Tibial nerve (tissue), 4 donors: ENCODE data around the gene OR2AE1. TPM values are rescaled to one million over a fixed set of nuclear protein-coding genes. Genes with fewer than 3 reads are reported as not detected.

ENCODE experiments used
- DNase-seq, 2 donors: peaks; one replicate each; pipeline ENCODE4 v3.0.0-alpha.2; 2019; ENCODE audit warnings: low spot score in 2 of 2
- H3K27ac ChIP-seq, 4 donors: fragments of 200-600 bp; sonication (generic) in 3 of 4; one replicate each; pipeline ENCODE4 v1.5.1; 2017 to 2019; ENCODE audit warnings: mild to moderate bottlenecking in 1 of 4
- H3K27me3 ChIP-seq, 2 donors: fragments of 200-600 bp; sonication (generic) in 1 of 2; one replicate each; pipeline versions ENCODE4 v1.5.1 to v1.6.0; 2017 to 2019
- H3K36me3 ChIP-seq, 3 donors: fragments of 200-600 bp; sonication (generic); one replicate each; pipeline ENCODE4 v1.5.1; 2018 to 2019
- H3K4me1 ChIP-seq, 4 donors: fragments of 200-600 bp; sonication (generic) in 3 of 4; one replicate each; pipeline ENCODE4 v1.5.1; 2017 to 2019
- H3K4me3 ChIP-seq, 4 donors: fragments of 200-600 bp; sonication (generic) in 3 of 4; one replicate each; pipeline ENCODE4 v1.5.1; 2017 to 2019; ENCODE audit warnings: mild to moderate bottlenecking in 1 of 4, moderate library complexity in 1 of 4
- H3K9me3 ChIP-seq, 4 donors: fragments of 200-600 bp; sonication (generic) in 3 of 4; one replicate each; pipeline ENCODE4 v1.5.1; 2017 to 2019
- EP300 ChIP-seq, 2 donors: sonication (generic); formaldehyde crosslinking; IDR thresholded peaks; one replicate each; pipeline ENCODE4 v1.6.1; 2017; ENCODE audit warnings: antibody characterized with exemption in 2 of 2, mild to moderate bottlenecking in 1 of 2
- POLR2A ChIP-seq, 2 donors: fragments of 450-650 bp; IDR thresholded peaks; one replicate each; pipeline ENCODE4 v1.6.1; 2017; ENCODE audit warnings: antibody characterized with exemption in 2 of 2, mild to moderate bottlenecking in 2 of 2, moderate library complexity in 2 of 2
- WGBS, 2 donors: methylation state at CpG; one replicate each; pipeline ENCODE4 v1.1.5; 2018; 5-methylcytosine and 5-hydroxymethylcytosine counted together
- total RNA-seq, 4 donors: library from RNA; depleted of rRNA; stranded (reverse); fragments of >200 nt; gene quantifications; one replicate each; pipeline ENCODE4 v1.1.0, GENCODE V29; 2016
- TF ChIP-seq, protein P1 (sequence below), 5 experiments: fragments of 200-600 bp in 3 of 5; fragments of 450-650 bp in 2 of 5; sonication (generic) in 3 of 5; IDR thresholded peaks; one replicate each; pipeline ENCODE4 v1.5.1; 2016 to 2019; ENCODE audit warnings: antibody characterized with exemption in 5 of 5, mild to moderate bottlenecking in 3 of 5, moderate library complexity in 2 of 5

The OR2AE1 gene
- total RNA-seq, 4 donors from 2014 or later, result 2.0 TPM; not detected in 3

DNA sequence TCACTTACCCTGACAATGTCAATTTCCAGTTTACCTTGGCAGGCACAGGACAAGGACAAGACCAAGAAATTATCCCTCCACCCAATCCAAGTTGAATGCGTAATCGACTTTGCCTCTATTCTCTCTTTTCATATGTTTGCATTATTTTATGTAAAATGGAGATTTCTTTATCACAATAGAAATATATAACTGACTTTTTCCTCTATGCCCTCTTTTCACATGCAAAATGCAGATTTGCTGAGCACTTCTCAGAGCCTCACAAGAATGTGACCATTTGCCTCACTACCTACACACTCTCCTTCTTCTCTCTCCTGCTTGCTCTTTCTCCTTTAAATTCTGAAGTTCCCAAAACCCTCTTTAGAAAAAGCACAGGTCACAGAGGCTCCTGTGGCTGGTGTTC, 33.9 kb downstream of the OR2AE1 start:
- H3K36me3 ChIP-seq, result no peaks in the 10 kb centered on the region
- no peak for DNase-seq
- H3K4me1 ChIP-seq, result peaks cover 0 to 9% (median 0%) of the 10 kb centered on the region in 4 donors
- no peaks in the 10 kb centered on the region for H3K9me3 ChIP-seq
- WGBS, 2 donors, result 89 to 94% methylated on average over 2 of the region's 2 CpGs
- H3K27me3 ChIP-seq, result no peaks in the 10 kb centered on the region
- H3K4me3 ChIP-seq, result no peak overlapping the region
- TF ChIP-seq, protein P1, sequence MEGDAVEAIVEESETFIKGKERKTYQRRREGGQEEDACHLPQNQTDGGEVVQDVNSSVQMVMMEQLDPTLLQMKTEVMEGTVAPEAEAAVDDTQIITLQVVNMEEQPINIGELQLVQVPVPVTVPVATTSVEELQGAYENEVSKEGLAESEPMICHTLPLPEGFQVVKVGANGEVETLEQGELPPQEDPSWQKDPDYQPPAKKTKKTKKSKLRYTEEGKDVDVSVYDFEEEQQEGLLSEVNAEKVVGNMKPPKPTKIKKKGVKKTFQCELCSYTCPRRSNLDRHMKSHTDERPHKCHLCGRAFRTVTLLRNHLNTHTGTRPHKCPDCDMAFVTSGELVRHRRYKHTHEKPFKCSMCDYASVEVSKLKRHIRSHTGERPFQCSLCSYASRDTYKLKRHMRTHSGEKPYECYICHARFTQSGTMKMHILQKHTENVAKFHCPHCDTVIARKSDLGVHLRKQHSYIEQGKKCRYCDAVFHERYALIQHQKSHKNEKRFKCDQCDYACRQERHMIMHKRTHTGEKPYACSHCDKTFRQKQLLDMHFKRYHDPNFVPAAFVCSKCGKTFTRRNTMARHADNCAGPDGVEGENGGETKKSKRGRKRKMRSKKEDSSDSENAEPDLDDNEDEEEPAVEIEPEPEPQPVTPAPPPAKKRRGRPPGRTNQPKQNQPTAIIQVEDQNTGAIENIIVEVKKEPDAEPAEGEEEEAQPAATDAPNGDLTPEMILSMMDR (IDR thresholded peaks at IDR 0.05), result no peak
- TF ChIP-seq EP300 (IDR thresholded peaks at IDR 0.05) (no peak), POLR2A (IDR thresholded peaks at IDR 0.05) (no peak)
- no peak overlapping the region for H3K27ac ChIP-seq

DNA sequence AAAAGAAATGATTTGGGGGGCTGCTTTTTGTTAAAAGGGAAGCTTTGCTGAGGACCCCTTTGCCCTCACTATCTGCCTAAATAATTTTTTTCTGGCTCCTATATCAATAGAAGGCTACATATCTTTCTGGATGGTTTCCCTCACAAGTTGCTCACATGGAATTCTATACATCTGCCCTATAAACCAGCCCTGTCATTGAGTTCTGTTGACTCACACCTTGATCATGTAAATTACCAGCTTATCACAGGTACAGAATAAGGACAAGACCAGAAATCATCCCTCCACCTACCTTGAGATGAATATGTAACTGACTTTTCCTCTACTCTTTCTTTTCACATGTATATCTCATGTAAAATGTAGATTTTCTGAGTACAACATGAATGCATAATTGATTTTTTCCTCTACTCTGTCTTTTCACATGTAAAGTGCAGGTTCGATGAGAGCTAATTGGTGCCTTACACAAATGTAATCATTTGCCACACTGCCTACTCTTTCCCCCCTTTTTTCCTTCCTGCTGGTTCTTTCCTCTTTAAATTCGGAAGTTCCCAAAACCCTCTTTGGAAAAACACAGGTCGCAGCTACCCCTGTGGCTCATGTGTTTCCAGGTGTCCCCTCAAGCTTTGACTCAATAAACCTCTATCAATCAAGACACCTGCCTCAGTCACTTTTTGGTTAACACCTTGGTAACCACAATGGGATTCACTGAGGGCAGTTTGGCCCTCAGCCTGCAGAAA, 36.5 kb downstream of the OR2AE1 start:
- DNase-seq, result no peak
- TF ChIP-seq EP300 (IDR thresholded peaks at IDR 0.05) (no peak), POLR2A (IDR thresholded peaks at IDR 0.05) (no peak)
- TF ChIP-seq, protein P1 (IDR thresholded peaks at IDR 0.05), result no peak
- Histone ChIP-seq H3K4me3 (no peak overlapping the region), H3K27ac (no peak overlapping the region), H3K9me3 (no peaks in the 10 kb centered on the region), H3K27me3 (no peaks in the 10 kb centered on the region), H3K4me1 (peaks cover 0 to 11% (median 3%) of the 10 kb centered on the region in 4 donors), H3K36me3 (no peaks in the 10 kb centered on the region)
- WGBS, 2 donors, result 64% methylated on average over 3 of the region's 3 CpGs

DNA sequence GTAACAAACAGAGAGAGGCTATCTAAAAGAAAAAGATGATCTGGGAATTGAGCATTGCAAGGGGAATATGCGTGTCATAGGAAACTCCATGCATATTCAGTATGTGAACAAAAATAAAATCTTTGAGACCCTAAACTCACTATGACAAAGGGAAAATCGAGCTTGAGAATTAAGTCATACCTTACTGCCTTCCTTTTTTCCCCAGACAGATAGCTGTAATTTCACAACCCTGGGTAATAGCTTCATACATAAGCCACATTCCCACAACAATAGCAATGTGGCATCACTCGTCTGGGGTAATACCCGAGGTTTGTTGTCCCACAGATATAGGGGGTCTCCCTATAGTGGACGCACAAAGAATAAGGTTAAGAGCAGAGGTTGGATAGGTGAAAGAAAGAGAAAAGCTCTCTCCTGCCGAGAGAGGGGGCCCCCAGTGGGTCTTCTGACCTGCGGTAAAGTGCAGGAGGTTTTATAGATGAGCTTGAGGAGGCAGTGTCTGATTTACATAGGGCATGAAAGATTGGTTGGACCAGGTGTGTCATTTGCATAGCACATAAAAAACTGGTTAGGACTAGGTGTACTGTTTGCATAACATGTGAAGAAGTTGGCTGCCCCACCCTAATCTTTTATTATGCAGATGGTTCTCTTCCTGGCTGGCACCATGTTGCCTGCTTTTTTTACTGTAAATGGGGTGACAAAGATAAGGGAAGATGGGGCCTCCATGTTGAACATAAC, 37.4 kb downstream of the OR2AE1 start:
- TF ChIP-seq, protein P1 (IDR thresholded peaks at IDR 0.05), result no peak
- TF ChIP-seq EP300 (IDR thresholded peaks at IDR 0.05), result no peak
- TF ChIP-seq POLR2A (IDR thresholded peaks at IDR 0.05), result no peak

DNA sequence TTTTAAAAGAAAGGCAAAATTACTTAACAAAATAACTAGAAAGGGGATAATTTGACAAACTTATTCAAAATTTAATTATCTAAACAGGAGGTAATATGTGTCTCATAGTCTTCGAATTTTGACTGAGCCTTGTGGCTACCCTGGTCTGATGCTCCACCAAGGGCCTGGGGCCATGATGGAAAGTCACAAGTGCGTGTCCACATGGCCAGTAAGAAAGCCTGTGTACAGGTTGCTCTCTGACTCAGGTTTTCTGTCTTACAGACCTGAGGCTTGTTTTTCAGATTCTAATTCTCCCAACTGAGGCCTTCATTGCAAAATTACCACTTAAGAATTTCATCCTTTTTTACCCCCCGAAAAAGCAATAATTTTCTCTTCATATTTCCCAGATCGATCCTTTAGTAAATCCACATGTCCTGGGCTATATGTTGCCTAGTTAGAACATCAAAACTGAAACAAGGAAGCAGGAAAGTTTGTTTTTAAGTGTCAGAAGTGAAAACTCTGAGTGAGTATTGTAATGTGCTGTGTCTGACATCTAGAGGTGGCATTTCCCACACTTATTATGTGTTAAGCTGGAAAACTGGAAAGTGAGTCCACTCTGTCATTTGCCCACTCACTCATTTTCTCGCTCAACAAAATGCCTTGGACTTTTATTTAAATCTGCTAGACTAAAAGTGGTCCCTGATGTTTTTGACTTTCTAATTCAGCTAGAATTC, 39.0 kb downstream of the OR2AE1 start:
- Histone ChIP-seq H3K36me3 (no peaks in the 10 kb centered on the region), H3K9me3 (no peaks in the 10 kb centered on the region), H3K27ac (peak overlapping the region in 2 of 4 donors; percentile 17 to 42), H3K27me3 (no peaks in the 10 kb centered on the region), H3K4me1 (peaks cover 0 to 11% (median 3%) of the 10 kb centered on the region in 4 donors), H3K4me3 (no peak overlapping the region)
- no peak for TF ChIP-seq POLR2A (IDR thresholded peaks at IDR 0.05)
- TF ChIP-seq, protein P1 (IDR thresholded peaks at IDR 0.05), result peak in 1 of 5 experiments; percentile 21
- 84 to 87% methylated on average over 5 of the region's 5 CpGs for WGBS, 2 donors
- DNase-seq, result no peak

More for the DNA sequence above, 37.4 kb downstream of the OR2AE1 start:
- Histone ChIP-seq H3K27ac (peak overlapping the region in 1 of 4 donors; percentile 45), H3K4me3 (no peak overlapping the region), H3K4me1 (peaks cover 0 to 11% (median 3%) of the 10 kb centered on the region in 4 donors), H3K27me3 (no peaks in the 10 kb centered on the region), H3K9me3 (no peaks in the 10 kb centered on the region), H3K36me3 (no peaks in the 10 kb centered on the region)
- 36% methylated on average over 7 of the region's 7 CpGs for WGBS, 2 donors
- no peak for DNase-seq
